ENCODE results near the gene REST.

REST gene

DNA sequence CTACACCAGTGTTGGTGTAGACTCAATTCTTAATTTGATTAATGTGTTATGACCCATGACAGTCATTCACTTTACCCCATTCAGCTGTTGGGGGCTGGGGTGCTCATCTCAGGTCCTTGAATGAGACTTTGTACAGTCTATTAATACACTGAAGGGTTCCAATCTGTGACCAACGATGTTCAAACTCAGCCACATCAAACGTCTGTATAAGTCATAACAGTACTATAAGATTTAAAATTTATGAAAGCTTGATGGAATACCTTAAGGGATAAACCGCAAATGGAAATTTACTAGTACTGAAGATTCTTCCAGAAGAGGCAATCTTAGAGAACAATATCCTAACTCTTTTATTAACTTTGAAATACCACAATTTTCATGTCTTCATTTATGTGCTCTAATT is 33.7 kb downstream of the REST start:
- TF ChIP-seq EP300 (IDR thresholded peaks at IDR 0.05; ENCODE audit: borderline replicate concordance) (no peak), TCF12 (IDR thresholded peaks at IDR 0.05; ENCODE audit: low read depth) (no peak), CREB1 (IDR thresholded peaks at IDR 0.05; ENCODE audit: low read depth) (no peak), TEAD4 (IDR thresholded peaks at IDR 0.05) (no peak), RAD21 (IDR thresholded peaks at IDR 0.05; ENCODE audit: low read depth) (no peak)
- TF ChIP-seq, protein P1, sequence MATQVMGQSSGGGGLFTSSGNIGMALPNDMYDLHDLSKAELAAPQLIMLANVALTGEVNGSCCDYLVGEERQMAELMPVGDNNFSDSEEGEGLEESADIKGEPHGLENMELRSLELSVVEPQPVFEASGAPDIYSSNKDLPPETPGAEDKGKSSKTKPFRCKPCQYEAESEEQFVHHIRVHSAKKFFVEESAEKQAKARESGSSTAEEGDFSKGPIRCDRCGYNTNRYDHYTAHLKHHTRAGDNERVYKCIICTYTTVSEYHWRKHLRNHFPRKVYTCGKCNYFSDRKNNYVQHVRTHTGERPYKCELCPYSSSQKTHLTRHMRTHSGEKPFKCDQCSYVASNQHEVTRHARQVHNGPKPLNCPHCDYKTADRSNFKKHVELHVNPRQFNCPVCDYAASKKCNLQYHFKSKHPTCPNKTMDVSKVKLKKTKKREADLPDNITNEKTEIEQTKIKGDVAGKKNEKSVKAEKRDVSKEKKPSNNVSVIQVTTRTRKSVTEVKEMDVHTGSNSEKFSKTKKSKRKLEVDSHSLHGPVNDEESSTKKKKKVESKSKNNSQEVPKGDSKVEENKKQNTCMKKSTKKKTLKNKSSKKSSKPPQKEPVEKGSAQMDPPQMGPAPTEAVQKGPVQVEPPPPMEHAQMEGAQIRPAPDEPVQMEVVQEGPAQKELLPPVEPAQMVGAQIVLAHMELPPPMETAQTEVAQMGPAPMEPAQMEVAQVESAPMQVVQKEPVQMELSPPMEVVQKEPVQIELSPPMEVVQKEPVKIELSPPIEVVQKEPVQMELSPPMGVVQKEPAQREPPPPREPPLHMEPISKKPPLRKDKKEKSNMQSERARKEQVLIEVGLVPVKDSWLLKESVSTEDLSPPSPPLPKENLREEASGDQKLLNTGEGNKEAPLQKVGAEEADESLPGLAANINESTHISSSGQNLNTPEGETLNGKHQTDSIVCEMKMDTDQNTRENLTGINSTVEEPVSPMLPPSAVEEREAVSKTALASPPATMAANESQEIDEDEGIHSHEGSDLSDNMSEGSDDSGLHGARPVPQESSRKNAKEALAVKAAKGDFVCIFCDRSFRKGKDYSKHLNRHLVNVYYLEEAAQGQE (IDR thresholded peaks at IDR 0.05; ENCODE audit: low read depth) = no peak
- TF ChIP-seq, protein P2, sequence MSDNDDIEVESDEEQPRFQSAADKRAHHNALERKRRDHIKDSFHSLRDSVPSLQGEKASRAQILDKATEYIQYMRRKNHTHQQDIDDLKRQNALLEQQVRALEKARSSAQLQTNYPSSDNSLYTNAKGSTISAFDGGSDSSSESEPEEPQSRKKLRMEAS (IDR thresholded peaks at IDR 0.05) = no peak
- TF ChIP-seq, protein P3, sequence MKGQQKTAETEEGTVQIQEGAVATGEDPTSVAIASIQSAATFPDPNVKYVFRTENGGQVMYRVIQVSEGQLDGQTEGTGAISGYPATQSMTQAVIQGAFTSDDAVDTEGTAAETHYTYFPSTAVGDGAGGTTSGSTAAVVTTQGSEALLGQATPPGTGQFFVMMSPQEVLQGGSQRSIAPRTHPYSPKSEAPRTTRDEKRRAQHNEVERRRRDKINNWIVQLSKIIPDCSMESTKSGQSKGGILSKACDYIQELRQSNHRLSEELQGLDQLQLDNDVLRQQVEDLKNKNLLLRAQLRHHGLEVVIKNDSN (IDR thresholded peaks at IDR 0.05) = no peak

DNA sequence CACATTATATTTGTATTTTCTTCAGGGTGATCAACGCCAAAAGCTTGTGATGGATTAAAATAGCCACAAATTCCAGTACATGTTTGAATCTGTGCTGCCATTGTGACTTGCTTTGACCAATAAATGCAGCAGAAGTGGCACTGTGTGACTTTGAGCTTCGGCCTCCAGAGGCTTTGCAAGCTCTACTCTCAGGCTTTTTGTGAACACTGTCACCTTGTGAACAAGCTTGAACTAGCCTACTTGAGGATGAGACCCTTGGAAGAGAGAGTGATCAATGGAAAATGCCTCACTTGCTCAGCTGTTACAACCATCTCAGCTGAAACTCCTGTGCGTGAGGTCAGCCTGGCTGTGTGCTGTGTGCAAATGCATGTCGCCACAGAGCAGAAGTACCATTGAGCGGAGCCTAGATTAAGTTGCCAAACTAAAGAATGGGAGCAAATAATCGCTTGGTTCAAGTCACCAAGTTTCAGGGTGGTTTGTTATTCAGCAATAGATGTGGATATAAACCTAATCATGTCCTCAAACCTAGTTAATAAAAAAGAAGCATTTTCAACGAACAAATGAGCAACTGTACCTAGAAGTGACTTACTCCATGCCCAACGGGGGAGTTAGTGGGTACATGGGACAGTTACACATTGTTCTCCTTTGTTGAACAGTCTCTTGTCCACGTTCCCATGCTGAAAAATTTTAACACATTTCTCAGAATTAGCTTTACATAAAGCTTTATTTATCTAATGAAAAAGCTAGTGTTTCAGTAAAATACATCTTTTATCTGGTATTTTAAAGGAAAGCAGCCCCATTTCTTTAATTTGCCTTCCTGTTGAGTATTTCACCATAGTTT is 46.2 kb downstream of the REST start:
- TF ChIP-seq CEBPB (IDR thresholded peaks at IDR 0.05) (no peak), FOXM1 (IDR thresholded peaks at IDR 0.05; ENCODE audit: borderline replicate concordance, low read depth) (no peak), ZBTB7A (IDR thresholded peaks at IDR 0.05; ENCODE audit: low read depth) (no peak), CREB1 (IDR thresholded peaks at IDR 0.05; ENCODE audit: low read depth) (no peak), EP300 (IDR thresholded peaks at IDR 0.05; ENCODE audit: borderline replicate concordance) (no peak), EGR1 (IDR thresholded peaks at IDR 0.05) (no peak)
- TF ChIP-seq, protein P1 (IDR thresholded peaks at IDR 0.05; ENCODE audit: low read depth) = no peak

DNA sequence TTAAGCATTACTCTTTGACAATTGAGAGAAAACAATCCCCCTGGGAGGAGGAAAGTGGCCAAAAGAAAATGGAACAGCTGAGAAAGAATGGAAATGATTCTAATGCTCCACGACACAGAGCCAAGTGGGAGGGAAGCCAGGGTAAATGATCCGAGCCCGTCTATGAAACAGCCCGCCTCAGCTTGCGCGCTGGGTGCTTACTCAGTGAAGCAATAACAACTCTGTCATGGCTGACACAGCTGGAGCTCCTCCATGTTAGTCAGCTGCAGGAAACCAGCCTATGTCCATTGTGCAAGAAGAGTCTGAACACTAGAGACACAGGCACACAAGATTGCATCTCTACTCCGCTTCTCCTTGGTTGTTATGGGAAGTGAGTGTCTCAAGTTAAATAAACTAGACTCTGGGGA is 50.4 kb downstream of the REST start:
- TF ChIP-seq TEAD4 (IDR thresholded peaks at IDR 0.05) = peak; percentile 53
- TF ChIP-seq EP300 (IDR thresholded peaks at IDR 0.05; ENCODE audit: borderline replicate concordance) = peak; percentile 61; the same call in 1 of the 2 replicates
- TF ChIP-seq, protein P2 (IDR thresholded peaks at IDR 0.05) = peak; percentile 45; the same call in 1 of the 2 replicates
- TF ChIP-seq, protein P3 (IDR thresholded peaks at IDR 0.05) = peak; percentile 38; the same call in 1 of the 2 replicates
- TF ChIP-seq, protein P1 (IDR thresholded peaks at IDR 0.05; ENCODE audit: low read depth) = no peak
- TF ChIP-seq TAF1 (IDR thresholded peaks at IDR 0.05; ENCODE audit: low read depth) = no peak
- TF ChIP-seq CREB1 (IDR thresholded peaks at IDR 0.05; ENCODE audit: low read depth) = no peak
- TF ChIP-seq CEBPB (IDR thresholded peaks at IDR 0.05) = peak; percentile 96
- TF ChIP-seq ZBTB7A (IDR thresholded peaks at IDR 0.05; ENCODE audit: low read depth) = no peak
- TF ChIP-seq YY1 (IDR thresholded peaks at IDR 0.05; ENCODE audit: low read depth) = peak; percentile 91
- no peak for TF ChIP-seq RAD21 (IDR thresholded peaks at IDR 0.05; ENCODE audit: low read depth)
- TF ChIP-seq EGR1 (IDR thresholded peaks at IDR 0.05) = no peak
- TF ChIP-seq NFIC (IDR thresholded peaks at IDR 0.05) = peak; percentile 85
- no peak for TF ChIP-seq FOXM1 (IDR thresholded peaks at IDR 0.05; ENCODE audit: borderline replicate concordance, low read depth)
- peak; percentile 62 for TF ChIP-seq TCF12 (IDR thresholded peaks at IDR 0.05; ENCODE audit: low read depth)

DNA sequence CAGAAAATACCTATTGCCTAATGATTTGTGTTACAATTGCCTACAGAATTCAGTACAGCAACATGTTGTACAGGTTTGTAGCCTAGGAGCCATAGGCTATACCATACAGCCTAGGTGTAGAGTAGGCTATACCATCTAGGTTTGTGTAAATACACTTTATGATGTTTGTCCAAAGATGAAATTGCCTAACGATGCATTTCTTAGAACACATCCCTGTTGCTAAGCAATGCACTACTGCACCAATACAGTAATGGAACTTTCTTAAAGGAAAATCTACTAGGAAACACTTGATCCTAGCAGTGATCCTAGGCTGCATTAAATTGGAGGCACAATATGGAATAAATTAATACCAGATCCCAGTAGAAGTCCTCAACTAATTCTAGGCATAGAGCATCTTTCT is 51.4 kb downstream of the REST start:
- TF ChIP-seq ZBTB7A (IDR thresholded peaks at IDR 0.05; ENCODE audit: low read depth) (no peak), CEBPB (IDR thresholded peaks at IDR 0.05) (no peak), RAD21 (IDR thresholded peaks at IDR 0.05; ENCODE audit: low read depth) (no peak), EGR1 (IDR thresholded peaks at IDR 0.05) (no peak), TCF12 (IDR thresholded peaks at IDR 0.05; ENCODE audit: low read depth) (no peak), FOXM1 (IDR thresholded peaks at IDR 0.05; ENCODE audit: borderline replicate concordance, low read depth) (no peak), NFIC (IDR thresholded peaks at IDR 0.05) (no peak), TAF1 (IDR thresholded peaks at IDR 0.05; ENCODE audit: low read depth) (no peak), EP300 (IDR thresholded peaks at IDR 0.05; ENCODE audit: borderline replicate concordance) (no peak), TEAD4 (IDR thresholded peaks at IDR 0.05) (no peak), CREB1 (IDR thresholded peaks at IDR 0.05; ENCODE audit: low read depth) (no peak)
- TF ChIP-seq, protein P1 (IDR thresholded peaks at IDR 0.05; ENCODE audit: low read depth) = no peak
- TF ChIP-seq, protein P3 (IDR thresholded peaks at IDR 0.05) = no peak
